Measurements from ENCODE around the gene LIMCH1. TPM values are rescaled to one million over a fixed set of nuclear protein-coding genes. Genes with fewer than 3 reads are reported as not detected.

The LIMCH1 gene
- total RNA-seq, 1 donor from 2014 or later = 7.1 TPM

DNA sequence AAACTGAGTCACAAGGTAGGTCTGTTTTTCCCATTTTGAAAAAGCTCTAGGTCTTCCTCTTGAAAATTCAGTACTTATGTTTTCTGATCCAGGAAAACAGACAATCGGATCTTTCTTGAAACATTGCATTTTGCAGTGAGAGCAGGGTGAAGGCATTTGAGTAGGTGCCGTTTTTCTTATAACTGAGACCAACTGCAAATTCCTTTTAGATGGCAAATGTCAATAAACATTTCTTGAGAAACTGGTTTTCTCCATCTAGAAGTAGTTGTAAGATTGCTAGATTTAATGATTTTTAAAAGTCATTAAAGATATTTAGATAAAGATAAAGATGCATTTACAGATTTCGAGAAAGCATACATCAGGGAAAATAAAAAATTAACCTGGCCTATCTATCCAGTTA lies 118.1 kb downstream of the LIMCH1 start:
- Histone ChIP-seq H3K27me3 (ENCODE audit: insufficient read depth, low read length) (no peaks in the 10 kb centered on the region), H3K27ac (ENCODE audit: low read depth, low read length) (no peak overlapping the region), H3K79me2 (ENCODE audit: insufficient read depth, low read length) (no peaks in the 10 kb centered on the region), H3K9ac (ENCODE audit: low read length) (no peak overlapping the region), H3K9me3 (ENCODE audit: insufficient read depth, low read depth, low read length) (no peaks in the 10 kb centered on the region), H3K4me1 (ENCODE audit: insufficient read depth, low read length) (no peaks in the 10 kb centered on the region), H4K20me1 (ENCODE audit: insufficient read depth, low read length) (no peaks in the 10 kb centered on the region), H2AFZ (ENCODE audit: low read depth, low read length) (no peak overlapping the region), H3K36me3 (ENCODE audit: insufficient read depth, low read length) (no peaks in the 10 kb centered on the region), H3K4me2 (ENCODE audit: low read length) (no peak overlapping the region), H3K4me3 (ENCODE audit: insufficient read depth, low read depth, low read length) (no peak overlapping the region)
- Mint-ChIP-seq H3K4me1 (ENCODE audit: low read depth, unreplicated experiment) (peaks cover 40% of the 10 kb centered on the region), H3K4me3 (ENCODE audit: unreplicated experiment) (no peak overlapping the region), H3K9me3 (ENCODE audit: unreplicated experiment) (no peaks in the 10 kb centered on the region), H3K27ac (ENCODE audit: unreplicated experiment) (no peak overlapping the region), H3K36me3 (ENCODE audit: low read depth, unreplicated experiment) (no peaks in the 10 kb centered on the region), H3K27me3 (ENCODE audit: low read depth, unreplicated experiment) (no peaks in the 10 kb centered on the region)
- no peak for DNase-seq (ENCODE audit: low read depth)
- TF ChIP-seq EZH2 (IDR thresholded peaks at IDR 0.05; ENCODE audit: insufficient read depth, low read length) = no peak
- TF ChIP-seq, protein P1, sequence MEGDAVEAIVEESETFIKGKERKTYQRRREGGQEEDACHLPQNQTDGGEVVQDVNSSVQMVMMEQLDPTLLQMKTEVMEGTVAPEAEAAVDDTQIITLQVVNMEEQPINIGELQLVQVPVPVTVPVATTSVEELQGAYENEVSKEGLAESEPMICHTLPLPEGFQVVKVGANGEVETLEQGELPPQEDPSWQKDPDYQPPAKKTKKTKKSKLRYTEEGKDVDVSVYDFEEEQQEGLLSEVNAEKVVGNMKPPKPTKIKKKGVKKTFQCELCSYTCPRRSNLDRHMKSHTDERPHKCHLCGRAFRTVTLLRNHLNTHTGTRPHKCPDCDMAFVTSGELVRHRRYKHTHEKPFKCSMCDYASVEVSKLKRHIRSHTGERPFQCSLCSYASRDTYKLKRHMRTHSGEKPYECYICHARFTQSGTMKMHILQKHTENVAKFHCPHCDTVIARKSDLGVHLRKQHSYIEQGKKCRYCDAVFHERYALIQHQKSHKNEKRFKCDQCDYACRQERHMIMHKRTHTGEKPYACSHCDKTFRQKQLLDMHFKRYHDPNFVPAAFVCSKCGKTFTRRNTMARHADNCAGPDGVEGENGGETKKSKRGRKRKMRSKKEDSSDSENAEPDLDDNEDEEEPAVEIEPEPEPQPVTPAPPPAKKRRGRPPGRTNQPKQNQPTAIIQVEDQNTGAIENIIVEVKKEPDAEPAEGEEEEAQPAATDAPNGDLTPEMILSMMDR (IDR thresholded peaks at IDR 0.05; ENCODE audit: insufficient read depth, low read depth, low read length) = no peak
- no peak for FAIRE-seq

DNA sequence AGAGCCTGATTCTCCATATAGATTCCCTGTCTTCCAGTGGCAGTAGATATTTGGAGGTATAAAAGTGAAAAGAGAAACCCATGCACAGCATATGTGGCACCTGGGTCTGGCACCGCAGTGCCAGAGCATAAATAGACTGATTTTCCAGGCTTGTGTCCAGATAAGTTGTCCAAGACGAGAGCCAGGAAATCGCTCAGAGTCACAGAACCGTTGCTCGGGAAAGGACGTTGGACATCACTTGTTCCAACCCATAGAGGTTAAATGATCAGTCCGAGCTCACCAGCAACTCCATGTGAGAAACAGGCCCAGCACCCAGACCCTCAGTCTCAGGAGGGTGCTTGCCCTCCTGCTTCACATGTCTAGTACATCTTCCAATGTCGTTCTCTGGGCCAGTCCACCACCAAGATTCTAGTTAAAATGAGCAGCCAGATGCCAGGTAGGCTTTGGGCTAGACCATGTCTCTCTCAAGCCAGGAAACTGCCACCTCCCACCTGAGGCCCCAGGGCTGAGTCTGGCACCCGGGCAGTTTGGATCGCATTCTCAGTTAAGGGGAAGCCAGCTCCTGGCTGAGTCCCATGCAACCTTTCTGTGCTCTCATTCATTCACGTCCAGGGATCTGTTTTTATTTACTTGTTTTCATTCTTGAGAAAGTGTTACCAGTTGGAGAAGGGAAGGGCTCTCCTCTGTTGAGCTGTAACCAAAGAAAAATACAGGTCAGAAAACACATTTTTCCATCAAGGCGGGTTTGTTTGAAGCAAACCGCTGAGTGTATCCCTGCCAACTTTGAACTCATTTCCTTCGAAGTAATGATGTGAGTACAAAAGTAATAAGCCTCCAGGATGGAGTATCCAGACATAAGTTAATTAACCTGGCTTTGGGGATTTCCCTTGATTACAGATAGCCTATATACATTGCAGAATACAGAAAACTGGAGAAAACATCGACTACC lies 118.9 kb downstream of the LIMCH1 start:
- DNase-seq (ENCODE audit: low read depth) (no peak), FAIRE-seq (no peak)
- H3K4me2 ChIP-seq (ENCODE audit: low read length) = no peak overlapping the region
- Mint-ChIP-seq H3K36me3 (ENCODE audit: low read depth, unreplicated experiment) (no peaks in the 10 kb centered on the region), H3K27me3 (ENCODE audit: low read depth, unreplicated experiment) (no peaks in the 10 kb centered on the region), H3K9me3 (ENCODE audit: unreplicated experiment) (no peaks in the 10 kb centered on the region), H3K4me1 (ENCODE audit: low read depth, unreplicated experiment) (peaks cover 40% of the 10 kb centered on the region), H3K4me3 (ENCODE audit: unreplicated experiment) (no peak overlapping the region), H3K27ac (ENCODE audit: unreplicated experiment) (no peak overlapping the region)
- H3K79me2 ChIP-seq (ENCODE audit: insufficient read depth, low read length) = no peaks in the 10 kb centered on the region
- H4K20me1 ChIP-seq (ENCODE audit: insufficient read depth, low read length) = no peaks in the 10 kb centered on the region
- H3K9me3 ChIP-seq (ENCODE audit: insufficient read depth, low read depth, low read length) = no peaks in the 10 kb centered on the region
- no peak overlapping the region for H3K9ac ChIP-seq (ENCODE audit: low read length)
- H3K27ac ChIP-seq (ENCODE audit: low read depth, low read length) = no peak overlapping the region
- no peak overlapping the region for H3K4me3 ChIP-seq (ENCODE audit: insufficient read depth, low read depth, low read length)
- H3K4me1 ChIP-seq (ENCODE audit: insufficient read depth, low read length) = no peaks in the 10 kb centered on the region
- H2AFZ ChIP-seq (ENCODE audit: low read depth, low read length) = no peak overlapping the region
- H3K36me3 ChIP-seq (ENCODE audit: insufficient read depth, low read length) = no peaks in the 10 kb centered on the region
- H3K27me3 ChIP-seq (ENCODE audit: insufficient read depth, low read length) = no peaks in the 10 kb centered on the region
- TF ChIP-seq, protein P1 (IDR thresholded peaks at IDR 0.05; ENCODE audit: insufficient read depth, low read depth, low read length) = no peak
- no peak for TF ChIP-seq EZH2 (IDR thresholded peaks at IDR 0.05; ENCODE audit: insufficient read depth, low read length)

DNA sequence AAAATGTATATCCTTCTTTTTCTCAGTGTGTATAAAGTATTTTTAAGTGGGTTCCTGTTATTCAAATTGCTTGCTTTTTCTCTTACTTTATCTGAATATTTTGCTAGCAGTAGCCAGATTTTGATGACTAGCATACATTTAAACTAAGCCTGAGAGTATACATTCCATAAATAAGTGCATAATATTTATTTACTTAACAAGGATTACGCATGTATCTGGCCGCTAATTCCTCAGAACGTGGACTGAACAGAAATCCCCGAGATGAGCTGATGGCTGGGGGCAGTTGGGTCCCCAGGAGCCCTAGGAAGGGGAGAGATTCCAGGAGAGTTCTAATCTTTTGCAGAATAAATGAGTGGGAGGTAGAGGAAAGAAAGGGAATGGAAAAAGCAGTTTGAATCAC lies 119.6 kb downstream of the LIMCH1 start:
- Histone ChIP-seq H3K4me3 (ENCODE audit: insufficient read depth, low read depth, low read length) (no peak overlapping the region), H3K79me2 (ENCODE audit: insufficient read depth, low read length) (no peaks in the 10 kb centered on the region), H3K27me3 (ENCODE audit: insufficient read depth, low read length) (no peaks in the 10 kb centered on the region), H3K9me3 (ENCODE audit: insufficient read depth, low read depth, low read length) (no peaks in the 10 kb centered on the region), H3K4me2 (ENCODE audit: low read length) (no peak overlapping the region), H2AFZ (ENCODE audit: low read depth, low read length) (no peak overlapping the region), H3K4me1 (ENCODE audit: insufficient read depth, low read length) (no peaks in the 10 kb centered on the region), H3K27ac (ENCODE audit: low read depth, low read length) (no peak overlapping the region), H4K20me1 (ENCODE audit: insufficient read depth, low read length) (no peaks in the 10 kb centered on the region), H3K9ac (ENCODE audit: low read length) (no peak overlapping the region), H3K36me3 (ENCODE audit: insufficient read depth, low read length) (no peaks in the 10 kb centered on the region)
- Mint-ChIP-seq H3K27me3 (ENCODE audit: low read depth, unreplicated experiment) (no peaks in the 10 kb centered on the region), H3K4me3 (ENCODE audit: unreplicated experiment) (peak overlapping the region; percentile 24), H3K9me3 (ENCODE audit: unreplicated experiment) (no peaks in the 10 kb centered on the region), H3K4me1 (ENCODE audit: low read depth, unreplicated experiment) (peaks cover 39% of the 10 kb centered on the region), H3K36me3 (ENCODE audit: low read depth, unreplicated experiment) (no peaks in the 10 kb centered on the region), H3K27ac (ENCODE audit: unreplicated experiment) (no peak overlapping the region)
- no peak for DNase-seq (ENCODE audit: low read depth)
- no peak for TF ChIP-seq EZH2 (IDR thresholded peaks at IDR 0.05; ENCODE audit: insufficient read depth, low read length)
- TF ChIP-seq, protein P1 (IDR thresholded peaks at IDR 0.05; ENCODE audit: insufficient read depth, low read depth, low read length) = no peak
- no peak for FAIRE-seq
